Measurements from ENCODE around the gene UBR3. TPM values are rescaled to one million over a fixed set of nuclear protein-coding genes. Genes with fewer than 3 reads are reported as not detected.
"Not testable (repeated sequence)": the region's sequence is repeated elsewhere in the genome, so short reads cannot be mapped to it uniquely, and the experiment has no call there.

UBR3 gene
- total RNA-seq, 1 experiment from 2014 or later = 16.4 TPM

DNA sequence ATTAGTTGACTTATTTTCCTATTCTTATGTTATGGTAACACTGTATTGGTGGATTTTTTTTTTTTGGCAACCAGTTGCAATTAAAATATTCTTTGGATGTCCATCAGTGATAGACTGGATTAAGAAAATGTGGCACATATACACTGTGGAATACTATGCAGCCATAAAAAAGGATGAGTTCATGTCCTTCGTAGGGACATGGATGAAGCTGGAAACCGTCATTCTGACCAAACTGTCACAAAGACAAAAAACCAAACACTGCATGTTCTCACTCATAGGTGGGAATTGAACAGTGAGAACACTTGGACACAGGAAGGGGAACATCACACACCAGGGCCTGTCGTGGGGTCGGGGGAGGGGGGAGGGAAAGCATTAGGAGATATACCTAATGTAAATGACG is 130.0 kb downstream of the UBR3 start:
- ATAC-seq; POLR2A ChIA-PET; H3K4me1 Mint-ChIP-seq; H3K36me3 Mint-ChIP-seq; H3K4me3 Mint-ChIP-seq; H3K9me3 Mint-ChIP-seq; H3K27ac Mint-ChIP-seq; CTCF ChIA-PET; H3K27me3 Mint-ChIP-seq (ENCODE audit: low read depth); DNase-seq (ENCODE audit: low spot score): not testable (repeated sequence)

GRCh38 chr2:169961911-169962310 is 134.7 kb downstream of the UBR3 start:
- Mint-ChIP-seq H3K9me3 (peaks cover 4% of the 10 kb centered on the region), H3K27ac (no peak overlapping the region), H3K4me3 (no peak overlapping the region), H3K36me3 (peaks cover 4% of the 10 kb centered on the region), H3K4me1 (no peaks in the 10 kb centered on the region), H3K27me3 (ENCODE audit: low read depth) (no peaks in the 10 kb centered on the region)
- ChIA-PET CTCF (no interaction called here), POLR2A (no interaction called here)
- DNase-seq (ENCODE audit: low spot score) (no peak), ATAC-seq (no peak)
- no peak for TF ChIP-seq NFE2L1 (CRISPR knock-in tag; IDR thresholded peaks at IDR 0.05)

GRCh38 chr2:169963786-169964185 is 136.5 kb downstream of the UBR3 start:
- no peaks in the 10 kb centered on the region for H3K36me3 Mint-ChIP-seq
- H3K4me3 Mint-ChIP-seq = no peak overlapping the region
- TF ChIP-seq, protein P1, sequence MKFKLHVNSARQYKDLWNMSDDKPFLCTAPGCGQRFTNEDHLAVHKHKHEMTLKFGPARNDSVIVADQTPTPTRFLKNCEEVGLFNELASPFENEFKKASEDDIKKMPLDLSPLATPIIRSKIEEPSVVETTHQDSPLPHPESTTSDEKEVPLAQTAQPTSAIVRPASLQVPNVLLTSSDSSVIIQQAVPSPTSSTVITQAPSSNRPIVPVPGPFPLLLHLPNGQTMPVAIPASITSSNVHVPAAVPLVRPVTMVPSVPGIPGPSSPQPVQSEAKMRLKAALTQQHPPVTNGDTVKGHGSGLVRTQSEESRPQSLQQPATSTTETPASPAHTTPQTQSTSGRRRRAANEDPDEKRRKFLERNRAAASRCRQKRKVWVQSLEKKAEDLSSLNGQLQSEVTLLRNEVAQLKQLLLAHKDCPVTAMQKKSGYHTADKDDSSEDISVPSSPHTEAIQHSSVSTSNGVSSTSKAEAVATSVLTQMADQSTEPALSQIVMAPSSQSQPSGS (CRISPR knock-in tag; IDR thresholded peaks at IDR 0.05; ENCODE audit: borderline replicate concordance, low read depth) = no peak
- TF ChIP-seq ZNF423 (CRISPR knock-in tag; IDR thresholded peaks at IDR 0.05) (no peak), GTF2I (CRISPR knock-in tag; conservative IDR thresholded peaks at IDR 0.05) (no peak), ZNF671 (CRISPR knock-in tag; IDR thresholded peaks at IDR 0.05) (no peak)
- no peak overlapping the region for H3K27ac Mint-ChIP-seq
- ChIA-PET CTCF (interaction anchor here (1.4 kb wide), 1 partner anchor 33 kb away, joined by 3 read pairs; no protein-coding TSS in a partner anchor), POLR2A (no interaction called here)
- DNase-seq (ENCODE audit: low spot score) (no peak), ATAC-seq (no peak)
- no peaks in the 10 kb centered on the region for H3K9me3 Mint-ChIP-seq
- H3K4me1 Mint-ChIP-seq = no peaks in the 10 kb centered on the region
- no peaks in the 10 kb centered on the region for H3K27me3 Mint-ChIP-seq (ENCODE audit: low read depth)

GRCh38 chr2:169964740-169965139 is 137.5 kb downstream of the UBR3 start:
- no peak for TF ChIP-seq OVOL2 (CRISPR knock-in tag; IDR thresholded peaks at IDR 0.05; ENCODE audit: borderline replicate concordance)
- TF ChIP-seq, protein P2, sequence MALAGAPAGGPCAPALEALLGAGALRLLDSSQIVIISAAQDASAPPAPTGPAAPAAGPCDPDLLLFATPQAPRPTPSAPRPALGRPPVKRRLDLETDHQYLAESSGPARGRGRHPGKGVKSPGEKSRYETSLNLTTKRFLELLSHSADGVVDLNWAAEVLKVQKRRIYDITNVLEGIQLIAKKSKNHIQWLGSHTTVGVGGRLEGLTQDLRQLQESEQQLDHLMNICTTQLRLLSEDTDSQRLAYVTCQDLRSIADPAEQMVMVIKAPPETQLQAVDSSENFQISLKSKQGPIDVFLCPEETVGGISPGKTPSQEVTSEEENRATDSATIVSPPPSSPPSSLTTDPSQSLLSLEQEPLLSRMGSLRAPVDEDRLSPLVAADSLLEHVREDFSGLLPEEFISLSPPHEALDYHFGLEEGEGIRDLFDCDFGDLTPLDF (CRISPR knock-in tag; IDR thresholded peaks at IDR 0.05) = no peak
- TF ChIP-seq ATF1 (CRISPR knock-in tag; IDR thresholded peaks at IDR 0.05) = no peak
- no peak for TF ChIP-seq EMX1 (CRISPR knock-in tag; IDR thresholded peaks at IDR 0.05)
- TF ChIP-seq, protein P3, sequence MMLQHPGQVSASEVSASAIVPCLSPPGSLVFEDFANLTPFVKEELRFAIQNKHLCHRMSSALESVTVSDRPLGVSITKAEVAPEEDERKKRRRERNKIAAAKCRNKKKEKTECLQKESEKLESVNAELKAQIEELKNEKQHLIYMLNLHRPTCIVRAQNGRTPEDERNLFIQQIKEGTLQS (CRISPR knock-in tag; conservative IDR thresholded peaks at IDR 0.05) = no peak
- no peak for TF ChIP-seq NR2C2 (CRISPR knock-in tag; IDR thresholded peaks at IDR 0.05)
- TF ChIP-seq CREB1 (CRISPR knock-in tag; IDR thresholded peaks at IDR 0.05) = no peak
- no peak overlapping the region for H3K27ac Mint-ChIP-seq
- no peak for ATAC-seq
- no peaks in the 10 kb centered on the region for H3K4me1 Mint-ChIP-seq
- CTCF ChIA-PET = interaction anchor here (1.4 kb wide), 1 partner anchor 34 kb away, joined by 3 read pairs; no protein-coding TSS in a partner anchor
- no peak for DNase-seq (ENCODE audit: low spot score)
- no peaks in the 10 kb centered on the region for H3K27me3 Mint-ChIP-seq (ENCODE audit: low read depth)
- H3K36me3 Mint-ChIP-seq = 0 out of 2 replicates have a peak, but pooled peaks cover under 1% of the 10 kb centered on the region
- H3K9me3 Mint-ChIP-seq = peaks cover under 1% of the 10 kb centered on the region; the same call in 1 of the 2 replicates
- POLR2A ChIA-PET = no interaction called here
- no peak overlapping the region for H3K4me3 Mint-ChIP-seq

- H3K27ac Mint-ChIP-seq = no peak overlapping the region
- H3K4me1 Mint-ChIP-seq = no peaks in the 10 kb centered on the region
- ATAC-seq = no peak
- no peak for DNase-seq (ENCODE audit: low spot score)
- H3K4me3 Mint-ChIP-seq = no peak overlapping the region
- no peaks in the 10 kb centered on the region for H3K27me3 Mint-ChIP-seq (ENCODE audit: low read depth)
- POLR2A ChIA-PET = no interaction called here
- peaks cover 4% of the 10 kb centered on the region; the same call in 1 of the 2 replicates for H3K36me3 Mint-ChIP-seq
- peaks cover 4% of the 10 kb centered on the region for H3K9me3 Mint-ChIP-seq
- CTCF ChIA-PET = no interaction called here
- TF ChIP-seq ZNF416 (CRISPR knock-in tag; IDR thresholded peaks at IDR 0.05) (no peak), RORB (CRISPR knock-in tag; IDR thresholded peaks at IDR 0.05) (no peak), CREM (CRISPR knock-in tag; IDR thresholded peaks at IDR 0.05) (no peak), JAZF1 (CRISPR knock-in tag; IDR thresholded peaks at IDR 0.05) (no peak), SP1 (CRISPR knock-in tag; conservative IDR thresholded peaks at IDR 0.05) (no peak), ZNF396 (CRISPR knock-in tag; IDR thresholded peaks at IDR 0.05; ENCODE audit: borderline replicate concordance) (no peak), MXD4 (CRISPR knock-in tag; IDR thresholded peaks at IDR 0.05; ENCODE audit: borderline replicate concordance) (no peak), CTCF (IDR thresholded peaks at IDR 0.05) (no peak), GRHL2 (CRISPR knock-in tag; IDR thresholded peaks at IDR 0.05; ENCODE audit: insufficient replicate concordance, severe bottlenecking) (no peak)
- TF ChIP-seq, protein P4, sequence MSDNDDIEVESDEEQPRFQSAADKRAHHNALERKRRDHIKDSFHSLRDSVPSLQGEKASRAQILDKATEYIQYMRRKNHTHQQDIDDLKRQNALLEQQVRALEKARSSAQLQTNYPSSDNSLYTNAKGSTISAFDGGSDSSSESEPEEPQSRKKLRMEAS (CRISPR knock-in tag; IDR thresholded peaks at IDR 0.05) = no peak
- TF ChIP-seq, protein P5, sequence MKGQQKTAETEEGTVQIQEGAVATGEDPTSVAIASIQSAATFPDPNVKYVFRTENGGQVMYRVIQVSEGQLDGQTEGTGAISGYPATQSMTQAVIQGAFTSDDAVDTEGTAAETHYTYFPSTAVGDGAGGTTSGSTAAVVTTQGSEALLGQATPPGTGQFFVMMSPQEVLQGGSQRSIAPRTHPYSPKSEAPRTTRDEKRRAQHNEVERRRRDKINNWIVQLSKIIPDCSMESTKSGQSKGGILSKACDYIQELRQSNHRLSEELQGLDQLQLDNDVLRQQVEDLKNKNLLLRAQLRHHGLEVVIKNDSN (CRISPR knock-in tag; IDR thresholded peaks at IDR 0.05) = no peak
Measured at GRCh38 chr2:169965495-169965894, 138.2 kb downstream of the UBR3 start.

All from WTC11 (cell line).